ENCODE measurements around the gene EGFLAM.

The EGFLAM gene

GRCh38 chr5:38258319-38259061 is at the start of gene EGFLAM:
EGFLAM (plus strand) TSS chr5:38258559; CDS start chr5:38258755, 196 bp downstream.
- no peak for DNase-seq

- peak; percentile 32 for DNase-seq
Measured at GRCh38 chr5:38208782-38209378, 49.5 kb upstream of the EGFLAM start.

DNA sequence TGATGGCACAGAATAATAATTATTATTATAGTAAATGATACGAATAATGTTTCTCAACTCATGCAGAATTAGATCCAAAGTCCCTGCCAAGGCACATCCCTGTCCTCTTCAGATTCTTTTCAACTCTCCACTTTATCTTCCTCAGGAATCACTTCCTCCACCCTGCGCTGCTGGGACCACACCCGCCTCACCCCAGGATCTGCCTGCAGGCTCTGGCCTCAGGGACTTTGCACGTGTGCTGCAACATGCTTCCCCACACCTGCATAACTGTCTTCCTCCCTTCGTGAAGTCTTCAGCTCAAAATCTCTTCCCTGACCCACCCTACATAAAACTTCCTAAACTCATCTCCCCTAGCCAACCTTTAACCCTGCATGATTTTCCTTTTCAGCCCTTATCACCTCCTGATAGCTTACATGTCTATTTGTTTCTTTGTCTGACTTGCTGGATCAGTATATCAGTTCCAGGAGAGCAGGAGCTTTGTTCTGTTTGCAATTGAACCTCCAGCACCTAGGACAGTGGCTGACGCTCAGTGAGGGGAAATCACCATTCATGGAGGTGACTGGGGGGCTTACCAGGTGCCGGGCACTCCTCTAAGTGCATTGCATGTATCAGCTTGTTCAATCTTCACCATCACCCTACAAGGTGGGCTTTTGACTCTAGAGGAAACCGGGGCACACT is 47.5 kb upstream of the EGFLAM start:
- no peak for DNase-seq

- no peak for DNase-seq
Measured at GRCh38 chr5:38211354-38211710, 47.0 kb upstream of the EGFLAM start.

DNA sequence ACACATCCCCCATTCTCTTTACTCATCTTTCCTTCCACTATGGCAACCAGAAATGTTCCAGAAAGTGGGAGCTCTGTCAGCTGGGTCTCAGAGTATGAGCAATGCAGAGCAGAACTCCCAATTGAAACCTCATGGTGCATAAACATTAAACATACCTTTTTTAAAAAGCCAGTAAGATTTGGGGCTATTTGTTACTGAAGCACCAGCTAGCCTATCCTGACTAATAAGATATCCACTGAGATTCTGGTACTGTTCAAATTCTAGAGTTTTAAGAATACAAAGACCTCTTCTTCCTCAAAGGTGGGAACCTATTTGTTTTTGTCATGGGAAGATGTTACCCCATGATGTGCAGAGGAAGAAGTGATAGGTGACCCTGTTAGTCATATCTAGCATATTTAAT is 46.1 kb upstream of the EGFLAM start:
- no peak for DNase-seq

- no peak for DNase-seq
Measured at GRCh38 chr5:38226091-38226490, 32.3 kb upstream of the EGFLAM start.

GRCh38 chr5:38228914-38229313 is 29.4 kb upstream of the EGFLAM start:
- DNase-seq = no peak

- DNase-seq = no peak
Measured at GRCh38 chr5:38234737-38235136, 23.6 kb upstream of the EGFLAM start.

- no peak for DNase-seq
Measured at GRCh38 chr5:38237681-38238080, 20.7 kb upstream of the EGFLAM start.

DNA sequence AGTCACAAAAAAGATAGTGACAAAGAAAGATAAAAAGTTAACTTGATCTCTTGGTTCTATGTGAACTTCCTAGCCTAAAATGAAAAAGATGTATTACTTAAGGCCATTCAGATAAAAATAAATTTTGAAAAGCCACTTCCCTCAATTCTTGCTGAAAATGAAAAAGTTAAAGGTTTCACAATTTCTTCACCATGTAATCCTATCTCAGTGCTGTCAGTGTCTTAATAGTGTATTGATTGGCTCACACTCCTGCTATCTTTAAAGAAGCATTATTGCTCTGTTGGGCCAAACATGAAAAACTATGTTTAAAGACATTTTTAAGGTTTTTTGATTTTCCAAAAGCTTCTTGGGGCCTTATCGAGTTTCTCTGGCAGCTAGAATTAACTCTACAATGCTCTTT is 18.1 kb upstream of the EGFLAM start:
- DNase-seq = no peak

- no peak for DNase-seq
Measured at GRCh38 chr5:38241655-38242054, 16.7 kb upstream of the EGFLAM start.

GRCh38 chr5:38245307-38245706 is 13.1 kb upstream of the EGFLAM start:
- DNase-seq = no peak

DNA sequence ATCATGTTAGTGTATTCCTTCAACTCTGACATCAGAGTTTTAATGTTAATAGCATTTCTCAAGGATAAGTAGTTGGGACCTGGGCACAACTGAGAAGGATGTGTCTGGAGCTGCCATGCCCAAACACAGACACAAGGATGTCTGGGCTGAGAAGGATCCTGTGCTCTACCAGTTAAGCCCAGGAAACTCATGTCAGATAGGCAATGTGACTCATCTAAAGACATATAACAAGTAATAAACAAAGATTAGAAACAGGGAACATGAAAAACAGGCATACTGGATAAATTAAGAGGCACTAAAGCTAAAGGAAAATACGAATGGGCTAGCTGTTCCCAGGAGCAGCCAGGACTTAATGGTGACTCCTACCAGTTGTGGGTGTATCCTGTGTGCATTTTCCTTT is 9.1 kb upstream of the EGFLAM start:
- no peak for DNase-seq

GRCh38 chr5:38249812-38250211 is 8.5 kb upstream of the EGFLAM start:
- no peak for DNase-seq

DNA sequence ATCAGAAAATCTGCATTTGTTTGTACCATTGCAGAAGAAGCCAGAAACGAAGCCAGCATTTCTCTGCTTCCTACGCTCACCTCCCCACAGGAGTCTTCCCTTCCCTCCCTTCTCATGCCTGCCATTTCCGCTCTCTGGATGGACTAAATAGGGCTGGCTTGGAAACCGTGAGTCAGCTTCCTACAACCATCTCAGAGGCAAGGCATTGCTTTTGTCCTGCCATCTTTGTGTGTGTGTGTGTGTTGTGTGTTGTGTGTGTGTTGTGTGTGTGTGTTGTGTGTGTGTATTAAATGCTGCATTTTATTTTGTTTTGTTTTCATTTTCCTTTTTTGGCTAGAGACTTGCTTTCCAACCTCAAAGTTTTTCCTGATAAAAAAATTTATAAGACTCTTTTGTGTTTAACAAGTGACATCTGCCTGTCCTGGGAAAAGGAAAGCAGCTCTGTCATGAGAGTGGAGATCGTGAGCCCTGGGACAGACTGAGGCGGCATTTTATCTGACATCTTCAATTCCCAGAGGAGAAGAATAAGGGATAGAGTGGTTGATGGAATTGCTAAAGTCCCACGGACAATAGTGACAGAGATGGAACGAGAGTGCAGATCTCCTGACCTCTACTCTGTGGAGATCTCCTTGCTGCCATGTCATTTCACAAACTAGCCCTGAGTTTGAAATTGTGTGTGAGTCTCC is 7.5 kb upstream of the EGFLAM start:
- DNase-seq = no peak

- no peak for DNase-seq
Measured at GRCh38 chr5:38253759-38254158, 4.6 kb upstream of the EGFLAM start.

- DNase-seq = no peak
Measured at GRCh38 chr5:38257308-38258041, 884 bp upstream of the EGFLAM start.

DNA sequence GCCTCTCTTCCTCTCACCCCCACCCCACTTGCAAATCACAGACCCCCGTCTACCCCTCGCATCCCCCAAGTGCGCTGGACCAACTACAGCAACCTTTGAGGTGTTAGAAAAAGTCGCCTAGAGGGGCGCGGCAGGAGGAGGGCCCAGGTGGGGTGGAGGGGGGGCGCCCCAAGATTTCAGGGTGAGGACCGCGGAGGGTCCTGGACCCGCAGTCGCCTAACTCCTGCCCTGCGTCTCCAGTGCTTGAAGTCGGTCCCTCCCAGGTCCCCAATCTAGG is 379 bp upstream of the EGFLAM start:
- no peak for DNase-seq

DNA sequence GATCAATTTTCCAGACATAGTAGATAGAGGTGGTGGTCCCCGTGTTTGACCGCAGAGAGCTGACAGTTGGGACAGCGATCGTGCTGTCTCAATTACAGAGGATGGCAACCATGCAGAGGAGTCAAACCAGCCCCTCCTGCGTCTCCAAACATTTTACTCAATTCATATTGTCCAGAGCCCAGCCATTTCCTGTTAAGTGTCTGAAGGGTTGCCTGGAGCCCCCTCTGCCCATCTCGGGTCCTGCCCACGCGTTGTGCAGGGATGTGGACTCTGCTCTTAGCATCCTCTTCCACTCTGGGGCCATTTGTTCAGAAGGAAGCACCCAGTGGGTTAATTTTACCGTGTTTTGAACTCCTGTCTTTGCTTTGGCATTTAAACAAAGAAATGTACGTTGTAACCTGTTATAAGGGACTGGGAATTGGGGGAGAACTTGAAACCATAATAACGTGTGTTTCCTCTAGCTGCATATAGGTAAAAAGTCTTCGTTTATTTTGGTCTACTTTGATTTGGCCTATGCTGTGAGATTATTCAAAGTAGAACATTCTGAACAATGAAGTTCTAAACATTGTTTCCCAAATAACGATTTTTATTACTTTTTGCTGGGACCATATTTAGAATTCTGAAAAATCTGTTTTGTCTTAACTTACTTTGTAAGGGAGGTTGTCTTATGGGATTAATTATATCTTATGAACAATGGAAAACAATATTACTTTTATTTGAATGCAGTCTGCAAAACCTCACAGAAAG is 876 bp downstream of the EGFLAM start:
- no peak for DNase-seq

DNA sequence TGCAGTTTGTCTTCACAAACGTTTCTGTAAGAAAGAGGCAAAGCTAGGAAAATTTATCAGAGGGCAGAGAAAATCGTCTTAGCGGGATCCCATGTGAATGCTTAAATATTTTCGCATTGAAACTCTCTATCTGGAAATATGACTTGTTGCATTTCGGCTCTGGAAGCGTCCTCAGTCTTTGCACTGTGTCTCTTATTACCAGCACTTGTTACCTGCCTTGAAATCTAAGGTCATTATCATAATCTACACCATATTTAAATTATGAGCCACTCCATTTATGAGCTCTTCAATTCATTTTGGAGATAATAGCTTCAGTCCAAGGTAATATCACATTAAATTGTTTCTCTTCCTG is 1.4 kb downstream of the EGFLAM start:
- no peak for DNase-seq

- no peak for DNase-seq
Measured at GRCh38 chr5:38263983-38264382, 5.6 kb downstream of the EGFLAM start.

GRCh38 chr5:38265546-38266179 is 7.3 kb downstream of the EGFLAM start:
- peak; percentile 64 for DNase-seq

All from activated CD4-positive, alpha-beta T cell treated with anti-CD3 and anti-CD28 coated beads, Interleukin-10, Interleukin-2, amounts not matched to agents 100 ng/mL and 50 ng/mL, durations not matched to agents 16 hours and 8 hours (primary cell).